Astrocyte (in vitro differentiated cells and primary cell): Measurements from ENCODE around the gene TEC. TPM values are rescaled to one million over a fixed set of nuclear protein-coding genes. Genes with fewer than 3 reads are reported as not detected.
"Not testable (repeated sequence)": the region's sequence is repeated elsewhere in the genome, so short reads cannot be mapped to it uniquely, and the experiment has no call there.

Source experiments
- DNase-seq: peaks from one replicate; pipeline ENCODE4 v3.0.0-alpha.2; 2010; ENCODE audit warnings: low read depth
- FAIRE-seq: peaks from 2 replicates; lab custom pipeline; 2011; peaks lifted over from hg19 to GRCh38; lab: Jason Lieb, UNC
- H2AFZ ChIP-seq: 2 replicates; pipeline ENCODE4 v1.6.0; 2012; ENCODE audit warnings: low read depth, low read length, inconsistent platforms
- H3K27ac ChIP-seq: 2 replicates; pipeline ENCODE4 v1.5.1; 2011; ENCODE audit warnings: low read depth, low read length, inconsistent platforms
- H3K27me3 ChIP-seq: 2 replicates; pipeline ENCODE4 v1.6.0; 2011; ENCODE audit warnings: low read length, inconsistent platforms; ENCODE audit not compliant: insufficient read depth
- H3K36me3 ChIP-seq: 2 replicates; pipeline ENCODE4 v1.5.1; 2011; ENCODE audit warnings: low read length, inconsistent platforms; ENCODE audit not compliant: insufficient read depth
- H3K4me1 ChIP-seq: 2 replicates; pipeline ENCODE4 v1.5.1; 2011; ENCODE audit warnings: low read length, inconsistent platforms; ENCODE audit not compliant: insufficient read depth
- H3K4me2 ChIP-seq: 2 replicates; pipeline ENCODE4 v1.6.0; 2012; ENCODE audit warnings: low read length, inconsistent platforms
- H3K4me3 ChIP-seq: 2 replicates; pipeline ENCODE4 v1.5.1; 2011; ENCODE audit warnings: low read depth, mild to moderate bottlenecking, low read length, inconsistent platforms; ENCODE audit not compliant: insufficient read depth
- H3K79me2 ChIP-seq: 2 replicates; pipeline ENCODE4 v1.6.0; 2012; ENCODE audit warnings: mild to moderate bottlenecking, low read length, inconsistent platforms; ENCODE audit not compliant: insufficient read depth
- H3K9ac ChIP-seq: 2 replicates; pipeline ENCODE4 v1.6.0; 2012; ENCODE audit warnings: mild to moderate bottlenecking, low read length, inconsistent platforms
- H3K9me3 ChIP-seq: 2 replicates; pipeline ENCODE4 v1.5.1; 2012; ENCODE audit warnings: low read depth, mild to moderate bottlenecking, low read length, inconsistent platforms; ENCODE audit not compliant: insufficient read depth
- H4K20me1 ChIP-seq: 2 replicates; pipeline ENCODE4 v1.6.0; 2012; ENCODE audit warnings: low read length, inconsistent platforms; ENCODE audit not compliant: insufficient read depth
- H3K27ac Mint-ChIP-seq: one replicate; pipeline ENCODE4 v1.8.0; 2021; ENCODE audit warnings: mild to moderate bottlenecking, mixed read lengths; ENCODE audit not compliant: unreplicated experiment
- H3K27me3 Mint-ChIP-seq: one replicate; pipeline ENCODE4 v1.8.0; 2021; ENCODE audit warnings: low read depth, mixed read lengths; ENCODE audit not compliant: unreplicated experiment
- H3K36me3 Mint-ChIP-seq: one replicate; pipeline ENCODE4 v1.8.0; 2021; ENCODE audit warnings: low read depth, mixed read lengths; ENCODE audit not compliant: unreplicated experiment
- H3K4me1 Mint-ChIP-seq: one replicate; pipeline ENCODE4 v1.8.0; 2021; ENCODE audit warnings: low read depth, mixed read lengths; ENCODE audit not compliant: unreplicated experiment
- H3K4me3 Mint-ChIP-seq: one replicate; pipeline ENCODE4 v1.8.0; 2021; ENCODE audit warnings: mild to moderate bottlenecking, moderate library complexity, mixed read lengths; ENCODE audit not compliant: unreplicated experiment
- H3K9me3 Mint-ChIP-seq: one replicate; pipeline ENCODE4 v1.8.0; 2021; ENCODE audit warnings: mild to moderate bottlenecking, mixed read lengths; ENCODE audit not compliant: unreplicated experiment
- CTCF ChIP-seq: IDR thresholded peaks from 2 replicates; pipeline ENCODE4 v1.5.1; 2011; ENCODE audit warnings: low read depth, mild to moderate bottlenecking, inconsistent platforms, low read length, moderate library complexity; ENCODE audit not compliant: insufficient read depth
- EZH2 ChIP-seq: IDR thresholded peaks from 2 replicates; pipeline ENCODE4 v1.6.1; 2012; ENCODE audit warnings: mild to moderate bottlenecking, low read length, inconsistent platforms; ENCODE audit not compliant: insufficient read depth
- total RNA-seq: library from RNA; stranded (reverse); gene quantifications from 2 replicates; pipeline ENCODE4 v1.2.1, GENCODE V29; 2021

Gene TEC
- total RNA-seq, 1 donor from 2014 or later = 0.61 TPM

GRCh38 chr4:48169636-48170035, 100.0 kb downstream of the TEC start:
- Histone ChIP-seq H3K79me2 (no peaks in the 10 kb centered on the region), H3K27me3 (no peaks in the 10 kb centered on the region), H3K9me3 (no peaks in the 10 kb centered on the region), H3K9ac (no peak overlapping the region), H3K4me2 (no peak overlapping the region), H3K36me3 (no peaks in the 10 kb centered on the region), H3K27ac (no peak overlapping the region), H3K4me1 (peaks cover 15% of the 10 kb centered on the region), H3K4me3 (no peak overlapping the region), H2AFZ (no peak overlapping the region), H4K20me1 (no peaks in the 10 kb centered on the region)
- Mint-ChIP-seq H3K27ac (no peak overlapping the region), H3K9me3 (no peaks in the 10 kb centered on the region), H3K4me3 (no peak overlapping the region), H3K36me3 (no peaks in the 10 kb centered on the region), H3K4me1 (peaks cover 19% of the 10 kb centered on the region), H3K27me3 (no peaks in the 10 kb centered on the region)
- no peak for DNase-seq
- FAIRE-seq = no peak
- no peak for TF ChIP-seq EZH2
- no peak for TF ChIP-seq CTCF

- Histone ChIP-seq H3K4me1 (no peaks in the 10 kb centered on the region), H3K36me3 (no peaks in the 10 kb centered on the region), H3K4me2 (no peak overlapping the region), H2AFZ (no peak overlapping the region), H4K20me1 (no peaks in the 10 kb centered on the region), H3K9ac (no peak overlapping the region), H3K27ac (no peak overlapping the region), H3K9me3 (no peaks in the 10 kb centered on the region), H3K27me3 (no peaks in the 10 kb centered on the region), H3K4me3 (no peak overlapping the region), H3K79me2 (no peaks in the 10 kb centered on the region)
- Mint-ChIP-seq H3K9me3 (no peaks in the 10 kb centered on the region), H3K4me3 (no peak overlapping the region), H3K36me3 (no peaks in the 10 kb centered on the region), H3K27me3 (no peaks in the 10 kb centered on the region), H3K4me1 (peaks cover 6% of the 10 kb centered on the region), H3K27ac (no peak overlapping the region)
- TF ChIP-seq CTCF (no peak), EZH2 (no peak)
- FAIRE-seq (peak; percentile 20), DNase-seq (no peak)
Observed at GRCh38 chr4:48167538-48168263, 101.9 kb downstream of the TEC start.

GRCh38 chr4:48164561-48164960, 105.1 kb downstream of the TEC start:
- H3K9me3 ChIP-seq, H3K4me3 ChIP-seq, H3K36me3 ChIP-seq, H3K9me3 Mint-ChIP-seq, H3K27ac ChIP-seq, H3K27me3 ChIP-seq, H3K4me2 ChIP-seq, DNase-seq, H3K4me3 Mint-ChIP-seq, H3K27me3 Mint-ChIP-seq, H3K36me3 Mint-ChIP-seq, H3K27ac Mint-ChIP-seq, H3K4me1 ChIP-seq, H4K20me1 ChIP-seq, H2AFZ ChIP-seq, H3K79me2 ChIP-seq, H3K4me1 Mint-ChIP-seq, H3K9ac ChIP-seq, FAIRE-seq: not testable (repeated sequence)
